HepG2 (cell line): ENCODE measurements around the gene SLC6A6. TPM values are rescaled to one million over a fixed set of nuclear protein-coding genes. Genes with fewer than 3 reads are reported as not detected.

Experiments used
- CEBPB ChIP-seq: IDR thresholded peaks from 2 replicates; pipeline ENCODE4 v1.6.1; 2011; ENCODE audit warnings: low read depth, low read length, improper control_type of control experiment, borderline replicate concordance
- GATA4 ChIP-seq: sonication (generic); IDR thresholded peaks from 2 replicates; pipeline ENCODE4 v1.6.1; 2016; ENCODE audit warnings: antibody characterized with exemption, low read depth, borderline replicate concordance
- GATAD1 ChIP-seq: IDR thresholded peaks from 2 replicates; pipeline ENCODE4 v1.6.1; 2016; ENCODE audit warnings: missing genetic modification reagents, missing compliant biosample characterization
- HOXA9 ChIP-seq: sonication (generic); formaldehyde crosslinking; IDR thresholded peaks from 2 replicates; pipeline ENCODE4 v1.8.1; 2022; ENCODE audit warnings: missing genetic modification reagents, mild to moderate bottlenecking, moderate library complexity, borderline replicate concordance
- ISX ChIP-seq: sonication (generic); formaldehyde crosslinking; conservative IDR thresholded peaks from 2 replicates; pipeline ENCODE4 v1.5.0; 2020; ENCODE audit warnings: missing genetic modification reagents
- MXD4 ChIP-seq: IDR thresholded peaks from 2 replicates; pipeline ENCODE4 v1.6.1; 2016; ENCODE audit warnings: mild to moderate bottlenecking, missing biosample characterization, missing genetic modification reagents
- NFKBIZ ChIP-seq: IDR thresholded peaks from 2 replicates; pipeline ENCODE4 v1.6.1; 2018; ENCODE audit warnings: missing genetic modification reagents, missing compliant biosample characterization
- RBM22 ChIP-seq: fragments of 200-400 bp; formaldehyde crosslinking; optimal IDR thresholded peaks from 2 replicates; pipeline ENCODE3; 2017; ENCODE audit warnings: mild to moderate bottlenecking, low read length, moderate library complexity
- RORA ChIP-seq: sonication (generic); formaldehyde crosslinking; IDR thresholded peaks from 2 replicates; pipeline ENCODE4 v1.5.0; 2020; ENCODE audit warnings: mild to moderate bottlenecking, missing genetic modification reagents, moderate library complexity
- ZFP41 ChIP-seq: sonication (generic); formaldehyde crosslinking; IDR thresholded peaks from 2 replicates; pipeline ENCODE4 v1.4.0; 2020; ENCODE audit warnings: mild to moderate bottlenecking, missing genetic modification reagents, borderline replicate concordance
- ZNF296 ChIP-seq: sonication (generic); formaldehyde crosslinking; conservative IDR thresholded peaks from 2 replicates; pipeline ENCODE4 v1.5.0; 2020; ENCODE audit warnings: mild to moderate bottlenecking, missing genetic modification reagents
- ZNF337 ChIP-seq: sonication (generic); formaldehyde crosslinking; IDR thresholded peaks from 2 replicates; pipeline ENCODE4 v1.5.1; 2020; ENCODE audit warnings: missing genetic modification reagents, low read depth, mild to moderate bottlenecking, borderline replicate concordance
- ZNF615 ChIP-seq: sonication (generic); formaldehyde crosslinking; IDR thresholded peaks from 2 replicates; pipeline ENCODE4 v1.5.0; 2020; ENCODE audit warnings: mild to moderate bottlenecking, missing genetic modification reagents, borderline replicate concordance
- ZNF652 ChIP-seq: IDR thresholded peaks from 2 replicates; pipeline ENCODE4 v1.6.1; 2016; ENCODE audit warnings: low read depth, borderline replicate concordance
- ZSCAN9 ChIP-seq: IDR thresholded peaks from 2 replicates; pipeline ENCODE4 v1.6.1; 2016; ENCODE audit warnings: borderline replicate concordance
- polyA plus RNA-seq, 8 experiments: library from polyadenylated mRNA; depleted of rRNA in 3 of 8; stranded (reverse) in 7 of 8; unstranded in 1 of 8; fragments of >200 nt; fragmentation: Illumina TruSeq in 4 of 8; extraction: Trizol in 4 of 8; gene quantifications; 2 replicates each; pipeline versions ENCODE4 v1.2.1 to v1.2.3, GENCODE V29; 2011 to 2016; ENCODE audit warnings: low read depth in 4 of 8, missing spikeins in 1 of 8, mixed read lengths in 1 of 8; ENCODE audit not compliant: insufficient read depth in 1 of 8
- total RNA-seq, 5 experiments: library from RNA; depleted of rRNA; stranded (reverse); fragments of >200 nt; fragmentation: Illumina TruSeq; extraction: Trizol; gene quantifications; 2 replicates each; pipeline ENCODE4 v1.2.3, GENCODE V29; 2016; ENCODE audit warnings: low read depth in 1 of 5
- TF ChIP-seq, protein P1 (sequence below): sonication (generic); formaldehyde crosslinking; IDR thresholded peaks from 2 replicates; pipeline ENCODE4 v1.8.1; 2023; ENCODE audit warnings: mild to moderate bottlenecking, moderate library complexity, missing genetic modification reagents
- TF ChIP-seq, protein P2 (sequence below): sonication (generic); formaldehyde crosslinking; IDR thresholded peaks from 2 replicates; pipeline ENCODE4 v1.5.0; 2020; ENCODE audit warnings: mild to moderate bottlenecking, low read depth, missing genetic modification reagents, borderline replicate concordance
- TF ChIP-seq, protein P3 (sequence below): sonication (generic); formaldehyde crosslinking; IDR thresholded peaks from 2 replicates; pipeline ENCODE4 v1.4.0; 2020; ENCODE audit warnings: missing genetic modification reagents, borderline replicate concordance
- TF ChIP-seq, protein P4 (sequence below): sonication (generic); formaldehyde crosslinking; IDR thresholded peaks from 2 replicates; pipeline ENCODE4 v1.4.0; 2020; ENCODE audit warnings: missing genetic modification reagents
- TF ChIP-seq, protein P5 (sequence below): sonication (generic); formaldehyde crosslinking; IDR thresholded peaks from 2 replicates; pipeline ENCODE4 v1.5.0; 2020; ENCODE audit warnings: mild to moderate bottlenecking, missing genetic modification reagents
- TF ChIP-seq, protein P6 (sequence below): sonication (generic); formaldehyde crosslinking; IDR thresholded peaks from 2 replicates; pipeline ENCODE4 v1.5.0; 2020; ENCODE audit warnings: missing genetic modification reagents

The SLC6A6 gene
- total and polyA plus RNA-seq, 2 of the 13 experiments (the other 11 are each of a cell fraction or from before 2014, with no cell fraction given), result 14.1 to 20.7 TPM

DNA sequence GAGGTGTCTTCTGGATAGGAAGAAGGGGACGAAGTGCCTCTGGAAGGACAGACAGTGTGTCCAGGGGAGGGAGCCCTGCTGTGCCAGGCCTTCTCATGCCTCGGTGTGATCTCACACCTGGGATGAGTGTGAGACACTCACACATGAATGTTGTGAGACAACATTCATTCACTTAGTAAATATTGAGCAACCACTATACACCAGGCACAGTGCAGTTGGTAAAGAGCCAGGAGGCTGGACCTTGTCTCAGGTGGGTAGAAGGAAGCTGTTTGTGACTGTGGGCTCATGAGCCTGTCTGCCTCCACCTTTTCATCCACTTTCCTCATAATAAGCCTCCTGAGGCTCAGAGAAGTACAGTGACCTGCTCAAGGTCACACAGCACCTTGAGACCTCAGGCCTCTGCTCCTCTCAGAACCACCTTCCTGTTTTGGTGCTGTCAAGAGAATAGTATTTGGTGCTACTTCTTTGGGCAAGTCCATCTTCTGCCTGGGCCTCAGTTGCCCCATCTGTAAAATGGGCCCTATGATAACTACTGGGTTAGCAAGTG lies 20.9 kb downstream of the SLC6A6 start (continued):
- TF ChIP-seq ZNF337 (CRISPR knock-in tag), result no peak
- peak; percentile 44; the same call in 1 of the 2 replicates for TF ChIP-seq MXD4 (CRISPR knock-in tag)
- TF ChIP-seq, protein P1, sequence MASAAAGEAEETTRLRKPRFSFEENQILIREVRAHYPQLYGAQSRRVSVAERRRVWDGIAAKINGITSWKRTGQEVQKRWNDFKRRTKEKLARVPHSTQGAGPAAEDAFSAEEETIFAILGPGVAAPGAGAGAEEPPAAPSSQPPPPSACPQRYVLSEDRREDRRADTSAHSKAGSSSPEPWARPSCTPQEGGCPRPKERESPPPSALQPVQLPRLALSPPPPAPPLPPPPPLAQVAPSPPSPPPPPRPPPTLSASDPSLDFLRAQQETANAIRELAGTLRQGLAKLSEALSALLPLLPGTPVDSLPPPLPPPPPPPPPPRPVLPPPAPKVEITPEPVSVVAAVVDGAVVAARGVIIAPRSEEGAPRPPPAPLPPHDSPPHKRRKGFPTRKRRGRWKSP (CRISPR knock-in tag), result no peak
- TF ChIP-seq ZNF652 (CRISPR knock-in tag), result no peak
- no peak for TF ChIP-seq RBM22
- no peak for TF ChIP-seq RORA (CRISPR knock-in tag)
- TF ChIP-seq, protein P2, sequence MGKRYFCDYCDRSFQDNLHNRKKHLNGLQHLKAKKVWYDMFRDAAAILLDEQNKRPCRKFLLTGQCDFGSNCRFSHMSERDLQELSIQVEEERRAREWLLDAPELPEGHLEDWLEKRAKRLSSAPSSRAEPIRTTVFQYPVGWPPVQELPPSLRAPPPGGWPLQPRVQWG (CRISPR knock-in tag), result no peak
- TF ChIP-seq, protein P3, sequence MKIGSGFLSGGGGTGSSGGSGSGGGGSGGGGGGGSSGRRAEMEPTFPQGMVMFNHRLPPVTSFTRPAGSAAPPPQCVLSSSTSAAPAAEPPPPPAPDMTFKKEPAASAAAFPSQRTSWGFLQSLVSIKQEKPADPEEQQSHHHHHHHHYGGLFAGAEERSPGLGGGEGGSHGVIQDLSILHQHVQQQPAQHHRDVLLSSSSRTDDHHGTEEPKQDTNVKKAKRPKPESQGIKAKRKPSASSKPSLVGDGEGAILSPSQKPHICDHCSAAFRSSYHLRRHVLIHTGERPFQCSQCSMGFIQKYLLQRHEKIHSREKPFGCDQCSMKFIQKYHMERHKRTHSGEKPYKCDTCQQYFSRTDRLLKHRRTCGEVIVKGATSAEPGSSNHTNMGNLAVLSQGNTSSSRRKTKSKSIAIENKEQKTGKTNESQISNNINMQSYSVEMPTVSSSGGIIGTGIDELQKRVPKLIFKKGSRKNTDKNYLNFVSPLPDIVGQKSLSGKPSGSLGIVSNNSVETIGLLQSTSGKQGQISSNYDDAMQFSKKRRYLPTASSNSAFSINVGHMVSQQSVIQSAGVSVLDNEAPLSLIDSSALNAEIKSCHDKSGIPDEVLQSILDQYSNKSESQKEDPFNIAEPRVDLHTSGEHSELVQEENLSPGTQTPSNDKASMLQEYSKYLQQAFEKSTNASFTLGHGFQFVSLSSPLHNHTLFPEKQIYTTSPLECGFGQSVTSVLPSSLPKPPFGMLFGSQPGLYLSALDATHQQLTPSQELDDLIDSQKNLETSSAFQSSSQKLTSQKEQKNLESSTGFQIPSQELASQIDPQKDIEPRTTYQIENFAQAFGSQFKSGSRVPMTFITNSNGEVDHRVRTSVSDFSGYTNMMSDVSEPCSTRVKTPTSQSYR (CRISPR knock-in tag), result no peak
- TF ChIP-seq, protein P4, sequence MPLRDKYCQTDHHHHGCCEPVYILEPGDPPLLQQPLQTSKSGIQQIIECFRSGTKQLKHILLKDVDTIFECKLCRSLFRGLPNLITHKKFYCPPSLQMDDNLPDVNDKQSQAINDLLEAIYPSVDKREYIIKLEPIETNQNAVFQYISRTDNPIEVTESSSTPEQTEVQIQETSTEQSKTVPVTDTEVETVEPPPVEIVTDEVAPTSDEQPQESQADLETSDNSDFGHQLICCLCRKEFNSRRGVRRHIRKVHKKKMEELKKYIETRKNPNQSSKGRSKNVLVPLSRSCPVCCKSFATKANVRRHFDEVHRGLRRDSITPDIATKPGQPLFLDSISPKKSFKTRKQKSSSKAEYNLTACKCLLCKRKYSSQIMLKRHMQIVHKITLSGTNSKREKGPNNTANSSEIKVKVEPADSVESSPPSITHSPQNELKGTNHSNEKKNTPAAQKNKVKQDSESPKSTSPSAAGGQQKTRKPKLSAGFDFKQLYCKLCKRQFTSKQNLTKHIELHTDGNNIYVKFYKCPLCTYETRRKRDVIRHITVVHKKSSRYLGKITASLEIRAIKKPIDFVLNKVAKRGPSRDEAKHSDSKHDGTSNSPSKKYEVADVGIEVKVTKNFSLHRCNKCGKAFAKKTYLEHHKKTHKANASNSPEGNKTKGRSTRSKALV, result no peak
- TF ChIP-seq, protein P5, sequence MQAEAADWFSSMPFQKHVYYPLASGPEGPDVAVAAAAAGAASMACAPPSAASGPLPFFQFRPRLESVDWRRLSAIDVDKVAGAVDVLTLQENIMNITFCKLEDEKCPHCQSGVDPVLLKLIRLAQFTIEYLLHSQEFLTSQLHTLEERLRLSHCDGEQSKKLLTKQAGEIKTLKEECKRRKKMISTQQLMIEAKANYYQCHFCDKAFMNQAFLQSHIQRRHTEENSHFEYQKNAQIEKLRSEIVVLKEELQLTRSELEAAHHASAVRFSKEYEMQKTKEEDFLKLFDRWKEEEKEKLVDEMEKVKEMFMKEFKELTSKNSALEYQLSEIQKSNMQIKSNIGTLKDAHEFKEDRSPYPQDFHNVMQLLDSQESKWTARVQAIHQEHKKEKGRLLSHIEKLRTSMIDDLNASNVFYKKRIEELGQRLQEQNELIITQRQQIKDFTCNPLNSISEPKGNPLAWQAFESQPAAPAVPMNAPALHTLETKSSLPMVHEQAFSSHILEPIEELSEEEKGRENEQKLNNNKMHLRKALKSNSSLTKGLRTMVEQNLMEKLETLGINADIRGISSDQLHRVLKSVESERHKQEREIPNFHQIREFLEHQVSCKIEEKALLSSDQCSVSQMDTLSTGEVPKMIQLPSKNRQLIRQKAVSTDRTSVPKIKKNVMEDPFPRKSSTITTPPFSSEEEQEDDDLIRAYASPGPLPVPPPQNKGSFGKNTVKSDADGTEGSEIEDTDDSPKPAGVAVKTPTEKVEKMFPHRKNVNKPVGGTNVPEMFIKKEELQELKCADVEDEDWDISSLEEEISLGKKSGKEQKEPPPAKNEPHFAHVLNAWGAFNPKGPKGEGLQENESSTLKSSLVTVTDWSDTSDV (CRISPR knock-in tag), result no peak
- peak; percentile 59 for TF ChIP-seq GATAD1
- TF ChIP-seq, protein P6, sequence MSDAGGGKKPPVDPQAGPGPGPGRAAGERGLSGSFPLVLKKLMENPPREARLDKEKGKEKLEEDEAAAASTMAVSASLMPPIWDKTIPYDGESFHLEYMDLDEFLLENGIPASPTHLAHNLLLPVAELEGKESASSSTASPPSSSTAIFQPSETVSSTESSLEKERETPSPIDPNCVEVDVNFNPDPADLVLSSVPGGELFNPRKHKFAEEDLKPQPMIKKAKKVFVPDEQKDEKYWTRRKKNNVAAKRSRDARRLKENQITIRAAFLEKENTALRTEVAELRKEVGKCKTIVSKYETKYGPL (CRISPR knock-in tag), result no peak
- TF ChIP-seq NFKBIZ (CRISPR knock-in tag), result no peak
- TF ChIP-seq ZFP41 (CRISPR knock-in tag), result no peak
- TF ChIP-seq HOXA9 (CRISPR knock-in tag), result no peak
- TF ChIP-seq ISX (CRISPR knock-in tag), result no peak
- TF ChIP-seq CEBPB, result peak; percentile 96
- TF ChIP-seq GATA4, result no peak
- TF ChIP-seq ZNF296, result no peak
- no peak for TF ChIP-seq ZNF615 (CRISPR knock-in tag)
- peak; percentile 70; the same call in 1 of the 2 replicates for TF ChIP-seq ZSCAN9
